PC-9 (cell line): ENCODE measurements around the gene ZNFX1. TPM values are rescaled to one million over a fixed set of nuclear protein-coding genes. Genes with fewer than 3 reads are reported as not detected.

Source experiments
- BruUV-seq: library from RNA; stranded (reverse); fragments of 400-500 nt; replicated peaks from 2 replicates; lab custom pipeline; 2021; lab: Mats Ljungman, UMichigan
- CTCF ChIA-PET: fragments of 300-600 bp; sonication (Branson Sonifier 250); formaldehyde crosslinking; loops from one replicate; lab custom pipeline; 2022; ENCODE audit warnings: antibody characterized with exemption; lab: Charles Lee
- POLR2A ChIA-PET: fragments of 300-600 bp; sonication (Branson Sonifier 250); formaldehyde crosslinking; loops from one replicate; lab custom pipeline; 2022; ENCODE audit warnings: antibody characterized with exemption; ENCODE audit not compliant: unreplicated experiment; lab: Charles Lee
- DNase-seq, 2 experiments: peaks; one replicate each; pipeline versions ENCODE4 v3.0.0 to v3.0.0-alpha.2; 2015 to 2022; ENCODE audit warnings: mixed read lengths in 1 of 2
- H2AFZ ChIP-seq: fragments of 200-600 bp; sonication (generic); 2 replicates; pipeline ENCODE4 v1.8.1; 2017; ENCODE audit warnings: antibody characterized with exemption
- H3F3A ChIP-seq: fragments of 200-600 bp; sonication (generic); 2 replicates; pipeline ENCODE4 v1.8.1; 2017; ENCODE audit warnings: antibody characterized with exemption, mild to moderate bottlenecking, low read depth; ENCODE audit not compliant: insufficient read depth
- H3K27ac ChIP-seq: fragments of 200-600 bp; sonication (generic); 2 replicates; pipeline ENCODE4 v1.6.1; 2016; ENCODE audit warnings: mixed run types
- H3K27me3 ChIP-seq: fragments of 200-600 bp; sonication (generic); 2 replicates; pipeline ENCODE4 v1.6.1; 2016; ENCODE audit warnings: low read depth, mixed run types; ENCODE audit not compliant: insufficient read depth
- H3K36me3 ChIP-seq: fragments of 200-600 bp; sonication (generic); 2 replicates; pipeline ENCODE4 v1.6.1; 2016; ENCODE audit warnings: low read depth, mixed run types
- H3K4me1 ChIP-seq: fragments of 200-600 bp; sonication (generic); replicated peaks from 2 replicates; pipeline ENCODE4 v1.6.1; 2016; ENCODE audit warnings: mixed run types; ENCODE audit not compliant: insufficient read depth
- H3K4me2 ChIP-seq: fragments of 200-600 bp; sonication (generic); 2 replicates; pipeline ENCODE4 v1.6.1; 2017; ENCODE audit warnings: mixed run types
- H3K4me3 ChIP-seq: fragments of 200-600 bp; sonication (generic); 2 replicates; pipeline ENCODE4 v1.6.1; 2016; ENCODE audit warnings: mixed run types
- H3K79me2 ChIP-seq: fragments of 200-600 bp; sonication (generic); 2 replicates; pipeline ENCODE4 v1.6.1; 2017; ENCODE audit warnings: low read depth, mixed run types
- H3K9me2 ChIP-seq: fragments of 200-600 bp; sonication (generic); 2 replicates; pipeline ENCODE4 v1.8.1; 2017; ENCODE audit warnings: mild to moderate bottlenecking; ENCODE audit not compliant: insufficient read depth
- H3K9me3 ChIP-seq: fragments of 200-600 bp; sonication (generic); 2 replicates; pipeline ENCODE4 v1.8.1; 2016; ENCODE audit warnings: low read depth; ENCODE audit not compliant: insufficient read depth
- H4K20me1 ChIP-seq: fragments of 200-600 bp; sonication (generic); 2 replicates; pipeline ENCODE4 v1.8.1; 2017; ENCODE audit not compliant: insufficient read depth
- EZH2 ChIP-seq: fragments of 200-600 bp; sonication (generic); IDR thresholded peaks from 2 replicates; pipeline ENCODE4 v1.8.0; 2017; ENCODE audit warnings: antibody characterized with exemption, low read depth
- intact Hi-C: fragments of 100-400 bp; cut with micrococcal nuclease; formaldehyde crosslinking; loops from one replicate; pipeline ENCODE4 v1.10.0; 2022; ENCODE audit not compliant: unreplicated experiment
- total RNA-seq: library from RNA; stranded (reverse); gene quantifications from 2 replicates; pipeline ENCODE4 v1.2.3, GENCODE V29; 2021
- TF ChIP-seq, protein P1 (sequence below): fragments of 200-600 bp; sonication (generic); conservative IDR thresholded peaks from 2 replicates; pipeline ENCODE4 v1.6.1; 2017; ENCODE audit warnings: mixed run types, antibody characterized with exemption, mild to moderate bottlenecking, moderate library complexity

Gene ZNFX1
- total RNA-seq, 1 experiment from 2014 or later = 29.7 TPM

- no peaks in the 10 kb centered on the region for H3K79me2 ChIP-seq
- no peak for TF ChIP-seq EZH2
- TF ChIP-seq, protein P1, sequence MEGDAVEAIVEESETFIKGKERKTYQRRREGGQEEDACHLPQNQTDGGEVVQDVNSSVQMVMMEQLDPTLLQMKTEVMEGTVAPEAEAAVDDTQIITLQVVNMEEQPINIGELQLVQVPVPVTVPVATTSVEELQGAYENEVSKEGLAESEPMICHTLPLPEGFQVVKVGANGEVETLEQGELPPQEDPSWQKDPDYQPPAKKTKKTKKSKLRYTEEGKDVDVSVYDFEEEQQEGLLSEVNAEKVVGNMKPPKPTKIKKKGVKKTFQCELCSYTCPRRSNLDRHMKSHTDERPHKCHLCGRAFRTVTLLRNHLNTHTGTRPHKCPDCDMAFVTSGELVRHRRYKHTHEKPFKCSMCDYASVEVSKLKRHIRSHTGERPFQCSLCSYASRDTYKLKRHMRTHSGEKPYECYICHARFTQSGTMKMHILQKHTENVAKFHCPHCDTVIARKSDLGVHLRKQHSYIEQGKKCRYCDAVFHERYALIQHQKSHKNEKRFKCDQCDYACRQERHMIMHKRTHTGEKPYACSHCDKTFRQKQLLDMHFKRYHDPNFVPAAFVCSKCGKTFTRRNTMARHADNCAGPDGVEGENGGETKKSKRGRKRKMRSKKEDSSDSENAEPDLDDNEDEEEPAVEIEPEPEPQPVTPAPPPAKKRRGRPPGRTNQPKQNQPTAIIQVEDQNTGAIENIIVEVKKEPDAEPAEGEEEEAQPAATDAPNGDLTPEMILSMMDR = no peak
- intact Hi-C loops = no loop called here
- POLR2A ChIA-PET = interaction anchor here (0.6 to 1.3 kb wide), 2 partner anchors 80 to 100 kb away, joined by 5 to 10 read pairs; partner anchors contain the start of gene DDX27
- BruUV-seq = no TSS peak
- no peaks in the 10 kb centered on the region for H3K36me3 ChIP-seq
- no peak overlapping the region for H3K4me3 ChIP-seq
- no peaks in the 10 kb centered on the region for H3K9me3 ChIP-seq
- no peaks in the 10 kb centered on the region for H3K9me2 ChIP-seq
- no peak overlapping the region for H3K4me2 ChIP-seq
- H3K4me1 ChIP-seq = no peaks in the 10 kb centered on the region
- peaks cover 2% of the 10 kb centered on the region; the same call in 1 of the 2 replicates for H3K27me3 ChIP-seq
- no peak for DNase-seq
- no peaks in the 10 kb centered on the region for H4K20me1 ChIP-seq
- CTCF ChIA-PET = interaction anchor here (0.5 kb wide), 1 partner anchor 378 kb away, joined by 9 read pairs; no protein-coding TSS in a partner anchor
- peaks cover 4% of the 10 kb centered on the region; the same call in 1 of the 2 replicates for H3F3A ChIP-seq
- H3K27ac ChIP-seq = no peak overlapping the region
- no peak overlapping the region for H2AFZ ChIP-seq
Measured at GRCh38 chr20:49318430-49319207, 40.8 kb upstream of the ZNFX1 start.

GRCh38 chr20:49318091-49318429 is 40.2 kb upstream of the ZNFX1 start:
- Histone ChIP-seq H3K4me3 (no peak overlapping the region), H3K36me3 (no peaks in the 10 kb centered on the region), H3F3A (peaks cover 4% of the 10 kb centered on the region; the same call in 1 of the 2 replicates), H4K20me1 (no peaks in the 10 kb centered on the region), H3K79me2 (no peaks in the 10 kb centered on the region), H3K4me2 (no peak overlapping the region), H3K27ac (no peak overlapping the region), H3K9me2 (no peaks in the 10 kb centered on the region), H3K4me1 (no peaks in the 10 kb centered on the region), H3K27me3 (peaks cover 2% of the 10 kb centered on the region; the same call in 1 of the 2 replicates), H2AFZ (no peak overlapping the region), H3K9me3 (no peaks in the 10 kb centered on the region)
- ChIA-PET CTCF (no interaction called here), POLR2A (interaction anchor here (1.3 kb wide), 1 partner anchor 99 kb away, joined by 5 read pairs; the partner anchor contains the start of gene DDX27)
- no peak for DNase-seq
- TF ChIP-seq EZH2 = no peak
- intact Hi-C loops = no loop called here
- BruUV-seq = no TSS peak

GRCh38 chr20:49316704-49317103 is 38.8 kb upstream of the ZNFX1 start:
- intact Hi-C loops = no loop called here
- no peaks in the 10 kb centered on the region for H3K9me2 ChIP-seq
- DNase-seq = no peak
- H3K9me3 ChIP-seq = no peaks in the 10 kb centered on the region
- TF ChIP-seq EZH2 = no peak
- TF ChIP-seq, protein P1 = no peak
- ChIA-PET POLR2A (no interaction called here), CTCF (no interaction called here)
- H3K27me3 ChIP-seq = peaks cover 2% of the 10 kb centered on the region; the same call in 1 of the 2 replicates
- H3K27ac ChIP-seq = no peak overlapping the region
- H4K20me1 ChIP-seq = no peaks in the 10 kb centered on the region
- BruUV-seq = no TSS peak
- no peak overlapping the region for H2AFZ ChIP-seq
- H3K4me1 ChIP-seq = no peaks in the 10 kb centered on the region
- peaks cover 4% of the 10 kb centered on the region; the same call in 1 of the 2 replicates for H3F3A ChIP-seq
- no peak overlapping the region for H3K4me2 ChIP-seq
- no peaks in the 10 kb centered on the region for H3K79me2 ChIP-seq
- no peaks in the 10 kb centered on the region for H3K36me3 ChIP-seq
- no peak overlapping the region for H3K4me3 ChIP-seq
